Adrenal gland (tissue), 5 donors: ENCODE measurements around the gene SNX32.

Source experiments
- POLR2A ChIP-seq, 2 donors: fragments of 450-650 bp; IDR thresholded peaks; one replicate each; pipeline ENCODE4 v1.6.1; 2017; ENCODE audit warnings: antibody characterized with exemption in 2 of 2, mild to moderate bottlenecking in 2 of 2, moderate library complexity in 1 of 2
- TF ChIP-seq, protein P1 (sequence below), 6 experiments: fragments of 450-650 bp in 4 of 6; fragments of 200-600 bp in 2 of 6; sonication (generic) in 1 of 6; IDR thresholded peaks; 1 replicate in 5 of 6; 2 replicates in 1 of 6; pipeline versions ENCODE4 v1.5.1 to v1.8.0; 2016 to 2021; ENCODE audit warnings: antibody characterized with exemption in 6 of 6, mild to moderate bottlenecking in 2 of 6, moderate library complexity in 1 of 6
- donor health status: DM: no; HTN: no; CAD: no.

DNA sequence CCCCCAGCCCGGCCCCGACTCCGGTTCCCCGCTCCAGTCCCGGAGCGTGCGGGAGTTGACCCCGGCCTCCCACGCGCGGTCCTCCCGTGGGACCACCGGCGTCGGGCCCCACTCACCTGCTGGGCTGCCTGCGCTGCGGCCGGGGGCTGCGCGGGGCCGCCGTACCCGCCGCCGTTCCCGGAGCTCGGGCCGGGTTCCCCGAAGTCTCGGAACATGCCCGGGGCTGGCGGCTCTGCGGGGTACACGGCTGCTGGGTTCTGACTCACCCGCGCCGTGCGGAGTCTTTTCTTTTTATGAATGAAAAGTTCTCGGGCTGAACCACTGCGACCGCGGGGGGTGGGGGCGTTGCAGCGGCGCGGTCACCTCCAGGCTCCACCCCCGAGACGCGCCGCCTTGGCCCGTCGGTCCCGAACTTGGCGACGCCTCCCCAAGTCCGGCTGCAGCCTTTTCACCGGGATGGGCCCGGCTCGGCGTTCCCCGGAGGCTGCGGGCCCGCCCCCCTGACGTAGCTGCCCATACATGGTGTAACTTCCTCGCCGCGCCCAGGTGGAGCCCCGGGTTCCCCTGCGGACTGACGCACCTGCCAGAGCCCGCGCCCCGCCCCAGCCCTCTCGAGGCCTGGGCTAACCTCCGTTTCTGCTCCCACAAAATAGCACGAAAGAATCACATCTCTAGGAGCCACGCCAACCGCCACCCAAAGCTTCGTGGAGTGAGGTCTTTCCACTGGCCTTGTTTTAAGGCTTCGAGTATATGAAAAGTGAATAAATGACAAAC lies 66.5 kb downstream of the SNX32 start, which contains the start of gene FOSL1:
- TF ChIP-seq, protein P1, sequence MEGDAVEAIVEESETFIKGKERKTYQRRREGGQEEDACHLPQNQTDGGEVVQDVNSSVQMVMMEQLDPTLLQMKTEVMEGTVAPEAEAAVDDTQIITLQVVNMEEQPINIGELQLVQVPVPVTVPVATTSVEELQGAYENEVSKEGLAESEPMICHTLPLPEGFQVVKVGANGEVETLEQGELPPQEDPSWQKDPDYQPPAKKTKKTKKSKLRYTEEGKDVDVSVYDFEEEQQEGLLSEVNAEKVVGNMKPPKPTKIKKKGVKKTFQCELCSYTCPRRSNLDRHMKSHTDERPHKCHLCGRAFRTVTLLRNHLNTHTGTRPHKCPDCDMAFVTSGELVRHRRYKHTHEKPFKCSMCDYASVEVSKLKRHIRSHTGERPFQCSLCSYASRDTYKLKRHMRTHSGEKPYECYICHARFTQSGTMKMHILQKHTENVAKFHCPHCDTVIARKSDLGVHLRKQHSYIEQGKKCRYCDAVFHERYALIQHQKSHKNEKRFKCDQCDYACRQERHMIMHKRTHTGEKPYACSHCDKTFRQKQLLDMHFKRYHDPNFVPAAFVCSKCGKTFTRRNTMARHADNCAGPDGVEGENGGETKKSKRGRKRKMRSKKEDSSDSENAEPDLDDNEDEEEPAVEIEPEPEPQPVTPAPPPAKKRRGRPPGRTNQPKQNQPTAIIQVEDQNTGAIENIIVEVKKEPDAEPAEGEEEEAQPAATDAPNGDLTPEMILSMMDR (IDR thresholded peaks at IDR 0.05): no peak
- TF ChIP-seq POLR2A (IDR thresholded peaks at IDR 0.05): peak; percentile 90 to 97
